GM15510 (cell line): ENCODE measurements around the gene HADH.

ENCODE experiments used
- POLR2A ChIP-seq: IDR thresholded peaks from 3 replicates; pipeline ENCODE4 v1.6.1; 2011; ENCODE audit warnings: borderline replicate concordance; ENCODE audit not compliant: insufficient read length; ENCODE audit errors: extremely low read depth

The HADH gene

GRCh38 chr4:107988763-107989035 is 990 bp upstream of the HADH start:
- no peak for TF ChIP-seq POLR2A

- no peak for TF ChIP-seq POLR2A
Observed at GRCh38 chr4:107989162-107989536, 540 bp upstream of the HADH start.

GRCh38 chr4:107991945-107992630 is 2.4 kb downstream of the HADH start:
- TF ChIP-seq POLR2A, result no peak

- no peak for TF ChIP-seq POLR2A
Observed at GRCh38 chr4:107993969-107994368, 4.3 kb downstream of the HADH start.

GRCh38 chr4:107994894-107995293 is 5.2 kb downstream of the HADH start:
- TF ChIP-seq POLR2A, result no peak

GRCh38 chr4:107996949-107997788 is 7.5 kb downstream of the HADH start:
- TF ChIP-seq POLR2A, result no peak

- no peak for TF ChIP-seq POLR2A
Observed at GRCh38 chr4:107997794-107998193, 8.1 kb downstream of the HADH start.

- TF ChIP-seq POLR2A, result no peak
Observed at GRCh38 chr4:107999932-108000539, 10.3 kb downstream of the HADH start.

- TF ChIP-seq POLR2A, result no peak
Observed at GRCh38 chr4:108001540-108002135, 11.9 kb downstream of the HADH start.

GRCh38 chr4:108003982-108004515 is 14.4 kb downstream of the HADH start:
- TF ChIP-seq POLR2A, result no peak

- TF ChIP-seq POLR2A, result no peak
Observed at GRCh38 chr4:108004646-108005045, 15.0 kb downstream of the HADH start.

- no peak for TF ChIP-seq POLR2A
Observed at GRCh38 chr4:108005807-108006206, 16.1 kb downstream of the HADH start.

GRCh38 chr4:108006361-108006760 is 16.7 kb downstream of the HADH start:
- TF ChIP-seq POLR2A, result no peak

GRCh38 chr4:108007984-108008383 is 18.3 kb downstream of the HADH start:
- no peak for TF ChIP-seq POLR2A

GRCh38 chr4:108008721-108009120 is 19.0 kb downstream of the HADH start:
- no peak for TF ChIP-seq POLR2A

GRCh38 chr4:108010167-108010566 is 20.5 kb downstream of the HADH start:
- no peak for TF ChIP-seq POLR2A

GRCh38 chr4:108013327-108013726 is 23.6 kb downstream of the HADH start:
- no peak for TF ChIP-seq POLR2A
